Psoas muscle (tissue), 8 donors: ENCODE data around the gene HIGD2A. TPM values are rescaled to one million over a fixed set of nuclear protein-coding genes. Genes with fewer than 3 reads are reported as not detected.
A peak's percentile ranks its signal among the peaks of the same experiment; 100 is the strongest.

Experiments used
- ATAC-seq, 4 donors: fragments of 200-7000 bp; cut with Tn5 transposase; one replicate each; pipeline ENCODE4 v1.9.1; 2020; ENCODE audit warnings: moderate library complexity in 3 of 4, mild to moderate bottlenecking in 2 of 4
- DNase-seq, 2 donors: peaks; one replicate each; pipeline ENCODE4 v3.0.0-alpha.2; 2020
- H3K27ac ChIP-seq: fragments of 200-600 bp; one replicate; pipeline ENCODE4 v1.8.0; 2022
- H3K27me3 ChIP-seq, 3 donors: fragments of 200-600 bp in 1 of 3; one replicate each; pipeline versions ENCODE4 v1.6.1 to v1.8.0; 2013 to 2022; ENCODE audit warnings: low read length in 2 of 3, mild to moderate bottlenecking in 2 of 3, moderate library complexity in 1 of 3; ENCODE audit not compliant: insufficient read depth in 3 of 3
- H3K36me3 ChIP-seq, 2 donors: fragments of 200-600 bp in 1 of 2; one replicate each; pipeline versions ENCODE4 v1.6.1 to v1.8.0; 2013 to 2022; ENCODE audit warnings: low read depth in 1 of 2, mild to moderate bottlenecking in 1 of 2, moderate library complexity in 1 of 2; ENCODE audit not compliant: insufficient read depth in 1 of 2
- H3K4me1 ChIP-seq: fragments of 200-600 bp; one replicate; pipeline ENCODE4 v1.8.0; 2022
- H3K4me3 ChIP-seq: fragments of 200-600 bp; one replicate; pipeline ENCODE4 v1.8.0; 2022; ENCODE audit warnings: mild to moderate bottlenecking
- H3K9me3 ChIP-seq: fragments of 200-600 bp; one replicate; pipeline ENCODE4 v1.8.0; 2022
- CTCF ChIP-seq: fragments of 200-600 bp; IDR thresholded peaks from one replicate; pipeline ENCODE4 v1.8.0; 2022; ENCODE audit warnings: antibody characterized with exemption
- WGBS, 3 donors: extraction: QIAGEN DNeasy Blood & Tissue Kit; methylation state at CpG; one replicate each; pipeline versions ENCODE4 v1.1.6 to v1.1.7; 2013; 5-methylcytosine and 5-hydroxymethylcytosine counted together
- intact Hi-C, 2 donors: fragments of 100-400 bp; cut with DNase I; formaldehyde crosslinking; loops; one replicate each; pipeline versions ENCODE4 v1.11.0 to v1.14.2; 2022
- polyA plus RNA-seq, 3 donors: library from polyadenylated mRNA; stranded (reverse); fragments of 200-250 nt; gene quantifications; one replicate each; pipeline ENCODE4 v1.2.3, GENCODE V29; 2013
- total RNA-seq, 4 donors: library from RNA; stranded (reverse); fragmentation: NEBNext Ultra II Directional in 2 of 4; extraction: Animal tissue kit (Norgen Biotek cat#: 25700) in 2 of 4; gene quantifications; one replicate each; pipeline versions ENCODE4 v1.2.1 to v1.2.4, GENCODE V29; 2021 to 2023
- donor health status: healthy with polysubstance abuse.
- donor health status: DM: no; HTN: no; CAD: no; lungs with moderate emphysema.
- donor health status: Bipolar disorder and iron deficiency.
- donor health status: healthy.
- donor health status: DM: yes; HTN: yes; CAD: no.
- donor health status: DM: no; HTN: no; CAD: no.
- donor health status: DM: no; HTN: no; CAD: no.
- donor health status: DM: yes; HTN: yes; CAD: no.

HIGD2A gene
- total and polyA plus RNA-seq, 7 donors: 181 to 429 (median 215) TPM

DNA sequence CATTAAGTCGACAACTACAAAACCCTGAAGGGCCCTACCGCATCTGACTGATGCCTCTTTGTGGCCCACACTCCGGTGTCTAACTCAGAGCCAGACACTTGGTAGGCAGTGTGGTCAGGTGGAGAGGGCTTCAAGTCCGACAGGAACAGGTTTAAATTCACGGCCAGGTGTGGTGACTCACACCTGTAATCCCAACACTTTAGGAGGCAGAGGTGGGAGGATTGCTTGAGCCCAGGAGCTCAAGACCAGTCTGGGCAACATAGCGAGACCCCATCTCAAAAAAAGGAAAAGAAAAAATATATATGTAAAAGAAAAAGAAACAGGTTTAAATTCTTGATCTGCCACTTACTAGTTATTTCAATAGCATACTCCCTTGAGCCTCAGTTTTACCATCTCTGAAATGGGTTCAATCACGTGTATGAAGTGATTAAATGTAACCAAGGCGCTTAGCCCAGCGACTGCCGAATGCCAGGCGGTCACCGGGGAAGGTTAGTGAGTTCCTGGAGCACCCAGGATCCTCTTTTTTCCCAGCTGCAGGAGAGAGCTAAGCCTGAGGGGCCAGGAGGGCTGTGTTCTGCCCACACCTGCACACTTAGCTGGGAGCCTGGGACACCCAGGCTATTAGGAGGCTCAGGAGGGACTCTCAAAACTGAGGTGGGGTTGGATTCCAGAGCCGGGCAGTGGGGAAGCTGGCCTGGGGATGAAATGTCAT lies 26.8 kb downstream of the HIGD2A start:
- Histone ChIP-seq H3K9me3 (no peaks in the 10 kb centered on the region), H3K4me1 (peaks cover 47% of the 10 kb centered on the region), H3K4me3 (peak overlapping the region; percentile 96), H3K36me3 (peaks cover 0 to 13% of the 10 kb centered on the region in 2 donors), H3K27ac (peak overlapping the region; percentile 100), H3K27me3 (no peaks in the 10 kb centered on the region)
- WGBS, 3 donors: 52 to 70% (median 55%) methylated on average over 13 of the region's 13 CpGs
- intact Hi-C loops: loop anchor here in 1 of 2 donors (10.0 kb wide), 1 partner anchor 129 kb away; the partner anchor contains the start of gene CDHR2
- DNase-seq: no peak
- TF ChIP-seq CTCF: no peak
- peak in 2 of 4 donors; percentile 16 to 65 for ATAC-seq

- intact Hi-C loops: loop anchor here (1.0 to 10.0 kb wide), 3 partner anchors 31 to 129 kb away; partner anchors contain the start of gene CDHR2 (in 1 of the 2)
- 1 to 2% (median 1%) methylated on average over 47 to 107 of the region's 107 CpGs for WGBS, 3 donors
- peak; percentile 80 for TF ChIP-seq CTCF
- Histone ChIP-seq H3K9me3 (no peaks in the 10 kb centered on the region), H3K36me3 (peaks cover 0 to 6% of the 10 kb centered on the region in 2 donors), H3K4me1 (peaks cover 42% of the 10 kb centered on the region), H3K4me3 (peak within 1 kb of the TSS; percentile 96), H3K27me3 (no peaks in the 10 kb centered on the region), H3K27ac (peak within 1 kb of the TSS; percentile 100)
- ATAC-seq (peak; percentile 89 to 94 (median 92)), DNase-seq (peak; percentile 95 to 96)
These were observed 27.7 kb downstream of the HIGD2A start, which contains the start of gene CLTB for GRCh38 chr5:176415952-176416924. Gene CLTB (minus strand): TSS chr5:176416539. CDS start chr5:176416363, 176 bp downstream.

DNA sequence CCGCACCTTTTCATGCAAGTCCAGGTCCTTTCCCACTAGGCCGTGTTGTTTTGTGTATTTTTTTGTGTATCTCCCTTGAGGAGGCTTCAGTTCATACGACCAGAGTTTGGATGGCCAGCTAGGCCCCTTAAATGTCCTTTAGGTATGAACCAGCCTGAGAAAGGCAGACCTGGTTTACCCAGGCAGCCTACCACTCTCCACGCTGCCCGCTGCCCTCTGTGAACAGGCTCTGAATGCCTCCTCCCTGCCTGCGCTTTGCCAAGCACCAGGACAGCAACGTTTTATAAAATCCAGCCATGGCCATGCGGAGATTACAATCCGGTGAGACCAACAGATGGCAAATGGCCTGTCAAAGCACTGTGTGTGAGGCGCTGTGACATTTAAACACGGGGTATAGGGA lies 28.4 kb downstream of the HIGD2A start:
- Histone ChIP-seq H3K9me3 (no peaks in the 10 kb centered on the region), H3K4me3 (peak overlapping the region; percentile 96), H3K27ac (peak overlapping the region; percentile 100), H3K36me3 (peaks cover 0 to 6% of the 10 kb centered on the region in 2 donors), H3K4me1 (peaks cover 40% of the 10 kb centered on the region), H3K27me3 (no peaks in the 10 kb centered on the region)
- WGBS, 3 donors: 52 to 70% (median 55%) methylated on average over 11 of the region's 11 CpGs
- DNase-seq: no peak
- no peak for ATAC-seq
- intact Hi-C loops: loop anchor here (1.0 to 10.0 kb wide), 3 partner anchors 30 to 128 kb away; partner anchors contain the start of gene CDHR2 (in 1 of the 2)
- TF ChIP-seq CTCF: no peak

DNA sequence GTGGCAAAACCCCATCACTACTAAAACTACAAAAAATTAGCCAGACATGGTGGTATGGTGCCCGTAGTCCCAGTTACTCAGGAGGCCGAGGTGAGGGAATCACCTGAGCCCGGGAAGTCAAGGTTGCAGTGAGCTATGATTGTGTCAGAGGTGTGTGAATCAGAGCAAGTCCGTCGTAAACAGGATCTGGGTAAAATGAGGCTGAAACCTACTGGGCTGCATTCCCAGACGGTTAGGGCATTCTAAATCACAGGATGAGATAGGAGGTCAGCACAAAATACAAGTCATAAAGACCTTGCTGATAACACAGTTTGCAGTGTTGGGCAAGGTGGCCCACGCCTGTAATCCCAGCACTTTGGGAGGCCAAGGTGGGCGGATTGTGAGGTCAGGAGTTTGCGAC lies 29.7 kb downstream of the HIGD2A start:
- H3K27me3 ChIP-seq: no peaks in the 10 kb centered on the region
- 90 to 93% (median 92%) methylated on average over 9 of the region's 9 CpGs for WGBS, 3 donors
- DNase-seq (no peak), ATAC-seq (no peak)
- no peaks in the 10 kb centered on the region for H3K9me3 ChIP-seq
- no peak overlapping the region for H3K4me3 ChIP-seq
- no peak overlapping the region for H3K27ac ChIP-seq
- no peak for TF ChIP-seq CTCF
- H3K4me1 ChIP-seq: peaks cover 29% of the 10 kb centered on the region
- intact Hi-C loops: loop anchor here (2.0 to 10.0 kb wide), 2 partner anchors 29 to 127 kb away; partner anchors contain the start of gene CDHR2 (in 1 of the 2)
- peaks cover 0 to 6% of the 10 kb centered on the region in 2 donors for H3K36me3 ChIP-seq
